ENCODE results near the gene REPIN1. TPM values are rescaled to one million over a fixed set of nuclear protein-coding genes. Genes with fewer than 3 reads are reported as not detected.

REPIN1 gene
- 124 and 135 TPM in 2 replicates for total RNA-seq

GRCh38 chr7:150368096-150368883 lies at the start of gene REPIN1:
Gene REPIN1, plus strand, starts transcription at chr7:150368822. Its CDS starts 890 bp downstream, at chr7:150369712.

DNA sequence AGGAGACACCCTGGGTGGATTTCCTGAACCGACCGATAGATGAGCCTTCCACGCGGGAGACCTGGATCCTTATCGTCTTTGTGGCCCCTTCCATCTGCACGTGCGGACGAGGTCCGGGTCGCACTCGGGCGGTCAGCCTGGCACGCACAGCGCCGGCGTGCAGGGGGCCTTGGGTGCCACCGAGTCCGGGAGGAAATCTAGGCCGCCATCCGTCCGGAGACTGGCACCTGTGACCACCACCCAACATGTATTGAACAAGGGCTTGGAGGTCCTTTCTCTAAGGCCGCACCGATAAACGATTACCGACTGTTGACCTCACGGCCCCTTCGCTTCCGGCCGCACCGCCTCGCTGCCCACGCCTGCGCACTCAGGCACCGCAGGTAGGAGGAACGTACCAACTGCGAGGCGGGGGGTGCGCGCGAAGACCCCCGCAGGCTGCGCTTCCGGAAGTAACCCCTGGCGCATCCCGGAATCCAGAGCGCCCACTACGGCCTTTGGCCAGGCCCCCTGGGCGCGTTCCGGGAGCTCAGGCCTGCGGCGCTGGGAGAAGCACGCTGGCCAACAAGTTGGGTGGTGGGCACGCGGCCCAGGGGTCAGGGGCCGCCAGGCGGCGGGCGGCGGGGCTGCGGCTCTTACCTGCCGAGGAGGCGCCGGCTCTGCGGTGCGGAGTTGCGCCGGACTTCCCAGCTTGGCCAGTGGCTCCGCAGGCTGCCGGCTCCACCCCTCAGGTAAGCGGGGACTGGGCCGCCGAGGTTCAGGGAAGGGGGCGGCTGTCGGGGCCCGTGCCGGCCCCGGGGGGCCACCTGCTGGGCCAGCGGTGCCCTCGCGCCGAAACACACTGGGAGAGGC lies 45.6 kb upstream of the REPIN1 start, which contains the start of the genes ACTR3C and LRRC61:
TSS of gene ACTR3C (minus strand) at position 713 of the 849 bp plus-strand sequence. CDS start 28,249 bp downstream, outside the sequence.
TSS of gene LRRC61 (plus strand) at position 523 of the 849 bp plus-strand sequence. CDS start 13,507 bp downstream, outside the sequence.

GRCh38 chr7:150341263-150342120 lies 27.1 kb upstream of the REPIN1 start, which contains the start of gene RARRES2:
Gene RARRES2, minus strand, starts transcription at chr7:150341629. Its CDS starts 1,020 bp downstream, at chr7:150340609.

DNA sequence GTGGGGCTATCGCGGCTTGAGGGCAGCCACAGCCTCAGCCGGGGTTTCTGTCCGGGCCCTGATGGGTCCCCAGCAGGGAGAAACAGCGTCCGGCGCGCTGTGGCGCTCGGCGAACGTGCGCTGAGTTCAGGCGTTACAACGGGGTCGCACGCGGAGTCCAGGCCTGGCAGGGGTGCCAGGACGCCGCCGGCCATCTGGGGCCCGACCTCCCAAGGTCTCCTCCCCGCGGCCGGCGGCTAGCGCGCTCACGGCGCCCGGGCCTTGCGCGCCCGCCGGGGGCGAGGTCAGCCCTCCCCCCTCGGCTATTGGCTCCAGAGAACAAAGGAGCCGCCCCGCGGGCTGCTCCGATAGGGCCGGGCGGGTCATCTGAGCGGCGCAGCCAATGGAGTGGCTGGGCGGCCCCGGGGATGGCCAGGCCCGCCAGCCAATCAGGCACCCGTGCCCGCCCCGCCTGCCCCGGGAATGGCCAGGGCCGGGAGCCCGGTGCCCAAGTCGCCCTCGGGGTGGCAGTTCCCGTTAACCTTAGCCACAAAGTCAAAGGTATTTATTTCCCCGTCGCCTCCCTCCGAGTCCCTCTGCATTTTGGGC lies 10.3 kb downstream of the REPIN1 start, which contains the start of gene ZNF775:
TSS of gene ZNF775 (plus strand) at position 478 of the 588 bp plus-strand sequence. CDS start 9,141 bp downstream, outside the sequence.

Other genes starting within 250 kb of the REPIN1 start
- 0.98 and 1.00 TPM in 2 replicates for gene LRRC61, start 45.5 kb upstream of the REPIN1 start, total RNA-seq
- 0.07 and 0.49 TPM in 2 replicates for gene ACTR3C, start 45.3 kb upstream of the REPIN1 start, total RNA-seq
- gene RARRES2, start 27.2 kb upstream of the REPIN1 start, total RNA-seq = not detected in 2 replicates
- 5.1 and 6.8 TPM in 2 replicates for gene ZNF775, start 10.5 kb downstream of the REPIN1 start, total RNA-seq
- 16.7 and 18.3 TPM in 2 replicates for gene GIMAP8, start 81.8 kb downstream of the REPIN1 start, total RNA-seq
- 20.4 and 26.2 TPM in 2 replicates for gene GIMAP7, start 146.1 kb downstream of the REPIN1 start, total RNA-seq
- gene GIMAP4, start 198.6 kb downstream of the REPIN1 start, total RNA-seq = 62.7 and 64.1 TPM in 2 replicates